Keratinocyte (primary cell): Measurements from ENCODE around the gene SMIM11. TPM values are rescaled to one million over a fixed set of nuclear protein-coding genes. Genes with fewer than 3 reads are reported as not detected.
"Not testable (repeated sequence)": the region's sequence is repeated elsewhere in the genome, so short reads cannot be mapped to it uniquely, and the experiment has no call there.

Source experiments
- DNase-seq: peaks from one replicate; pipeline ENCODE4 v3.0.0-alpha.2; 2011; ENCODE audit warnings: low read depth, missing footprints, low spot score
- FAIRE-seq: peaks from 2 replicates; lab custom pipeline; 2011; peaks lifted over from hg19 to GRCh38; lab: Jason Lieb, UNC
- H2AFZ ChIP-seq: 2 replicates; pipeline ENCODE4 v1.6.0; 2012; ENCODE audit warnings: low read length, control low read depth, inconsistent platforms; ENCODE audit not compliant: control insufficient read depth
- H3K27ac ChIP-seq: 2 replicates; pipeline ENCODE4 v1.5.1; 2011; ENCODE audit warnings: low read length; ENCODE audit not compliant: control insufficient read depth, insufficient read depth
- H3K27me3 ChIP-seq: 3 replicates; pipeline ENCODE4 v1.6.0; 2011; ENCODE audit warnings: low read length; ENCODE audit not compliant: control insufficient read depth, insufficient read depth; ENCODE audit errors: extremely low read depth
- H3K36me3 ChIP-seq, 2 experiments: 2 replicates in 1 of 2; 3 replicates in 1 of 2; pipeline ENCODE4 v1.5.1; 2011; ENCODE audit warnings: low read length in 2 of 2, mild to moderate bottlenecking in 1 of 2; ENCODE audit not compliant: control insufficient read depth in 2 of 2, insufficient read depth in 2 of 2; ENCODE audit errors: extremely low read depth in 1 of 2
- H3K4me1 ChIP-seq: 3 replicates; pipeline ENCODE4 v1.5.1; 2011; ENCODE audit warnings: low read length; ENCODE audit not compliant: control insufficient read depth, insufficient read depth; ENCODE audit errors: extremely low read depth
- H3K4me2 ChIP-seq: 3 replicates; pipeline ENCODE4 v1.6.0; 2011; ENCODE audit warnings: low read depth, low read length; ENCODE audit not compliant: control insufficient read depth, insufficient read depth; ENCODE audit errors: extremely low read depth
- H3K4me3 ChIP-seq, 3 experiments: fragments of 200-600 bp in 1 of 3; sonication (generic) in 1 of 3; 2 replicates in 2 of 3; 3 replicates in 1 of 3; pipeline ENCODE4 v1.5.1; 2011 to 2016; ENCODE audit warnings: low read length in 3 of 3, mild to moderate bottlenecking in 3 of 3, control low read depth in 2 of 3, inconsistent platforms in 1 of 3, low read depth in 1 of 3, mixed read lengths in 1 of 3, mixed run types in 1 of 3, moderate library complexity in 1 of 3; ENCODE audit not compliant: control insufficient read depth in 2 of 3, insufficient read depth in 2 of 3; ENCODE audit errors: extremely low read depth in 1 of 3
- H3K79me2 ChIP-seq: 2 replicates; pipeline ENCODE4 v1.6.0; 2012; ENCODE audit warnings: low read length; ENCODE audit not compliant: control insufficient read depth, insufficient read depth
- H3K9ac ChIP-seq: 3 replicates; pipeline ENCODE4 v1.6.0; 2011; ENCODE audit warnings: low read length; ENCODE audit not compliant: control insufficient read depth, insufficient read depth; ENCODE audit errors: extremely low read depth
- H3K9me1 ChIP-seq: 3 replicates; pipeline ENCODE4 v1.6.0; 2011; ENCODE audit warnings: low read length; ENCODE audit not compliant: control insufficient read depth, insufficient read depth; ENCODE audit errors: extremely low read depth
- H3K9me3 ChIP-seq: 2 replicates; pipeline ENCODE4 v1.5.1; 2012; ENCODE audit warnings: low read depth, low read length; ENCODE audit not compliant: control insufficient read depth
- H4K20me1 ChIP-seq: 3 replicates; pipeline ENCODE4 v1.6.0; 2011; ENCODE audit warnings: low read length; ENCODE audit not compliant: control insufficient read depth, insufficient read depth; ENCODE audit errors: extremely low read depth
- CTCF ChIP-seq, 3 experiments: IDR thresholded peaks in 1 of 3; conservative IDR thresholded peaks in 1 of 3; optimal IDR thresholded peaks in 1 of 3; 2 replicates in 2 of 3; 3 replicates in 1 of 3; pipeline versions ENCODE3 to v1.5.1; 2011; ENCODE audit warnings: low read length in 3 of 3, mild to moderate bottlenecking in 3 of 3, moderate library complexity in 2 of 3, control low read depth in 1 of 3, inconsistent platforms in 1 of 3; ENCODE audit not compliant: insufficient read depth in 2 of 3; ENCODE audit errors: extremely low read depth in 1 of 3
- EZH2 ChIP-seq: IDR thresholded peaks from one replicate; pipeline ENCODE4 v1.6.1; 2012; ENCODE audit warnings: inconsistent platforms, mild to moderate bottlenecking, low read length, moderate library complexity
- dilution Hi-C: fragments of 300-500 bp; cut with MboI; formaldehyde crosslinking; loops from one replicate; pipeline ENCODE4 v1.7.0; 2020; ENCODE audit warnings: low sequenced_read_pairs; ENCODE audit not compliant: extremely low pct_ligation_motif_present
- polyA plus RNA-seq, 5 experiments: library from polyadenylated mRNA; depleted of rRNA in 3 of 5; stranded (reverse) in 3 of 5; stranded (forward) in 1 of 5; unstranded in 1 of 5; fragments of >200 nt; gene quantifications; 1 replicate in 1 of 5; 2 replicates in 3 of 5; 3 replicates in 1 of 5; pipeline versions ENCODE4 v1.2.1 to v1.2.3, GENCODE V29; 2011 to 2012; ENCODE audit warnings: missing spikeins in 2 of 5, low read depth in 1 of 5, low replicate concordance in 1 of 5

The SMIM11 gene
- polyA plus RNA-seq, 1 donor (not counting 4 experiments of a cell fraction or from before 2014, with no cell fraction given) = 2.7 TPM

GRCh38 chr21:34372321-34372720 is 3.0 kb upstream of the SMIM11 start:
- H3K27ac ChIP-seq = no peak overlapping the region
- no peak overlapping the region for H3K4me3 ChIP-seq
- no peak for DNase-seq
- no peaks in the 10 kb centered on the region for H3K79me2 ChIP-seq
- dilution Hi-C loops = no loop called here
- no peaks in the 10 kb centered on the region for H3K27me3 ChIP-seq
- no peak overlapping the region for H3K4me2 ChIP-seq
- H4K20me1 ChIP-seq = no peaks in the 10 kb centered on the region
- H3K4me1 ChIP-seq = no peaks in the 10 kb centered on the region
- no peaks in the 10 kb centered on the region for H3K36me3 ChIP-seq
- no peak for FAIRE-seq
- H2AFZ ChIP-seq = no peak overlapping the region
- H3K9me1 ChIP-seq = no peaks in the 10 kb centered on the region
- TF ChIP-seq CTCF (optimal IDR thresholded peaks at IDR 0.05 in 1 of 3, IDR thresholded peaks at IDR 0.05 in 1 of 3, conservative IDR thresholded peaks at IDR 0.05 in 1 of 3; ENCODE audit: extremely low read depth in 1 of 3, insufficient read depth in 2 of 3, low read length in 3 of 3) (no peak), EZH2 (no peak)
- H3K9ac ChIP-seq = no peak overlapping the region
- H3K9me3 ChIP-seq = no peaks in the 10 kb centered on the region

GRCh38 chr21:34374462-34374861 is 845 bp upstream of the SMIM11 start:
- FAIRE-seq, H2AFZ ChIP-seq, H3K9me3 ChIP-seq, H4K20me1 ChIP-seq, H3K27me3 ChIP-seq, H3K9me1 ChIP-seq, H3K27ac ChIP-seq, dilution Hi-C loops, H3K79me2 ChIP-seq, H3K4me2 ChIP-seq, DNase-seq, H3K4me3 ChIP-seq, H3K4me1 ChIP-seq, H3K9ac ChIP-seq, H3K36me3 ChIP-seq: not testable (repeated sequence)

- H3K79me2 ChIP-seq, H3K9me3 ChIP-seq, H3K4me3 ChIP-seq, H3K9me1 ChIP-seq, H3K27me3 ChIP-seq, H3K4me2 ChIP-seq, H2AFZ ChIP-seq, dilution Hi-C loops, H3K36me3 ChIP-seq, DNase-seq, FAIRE-seq, H4K20me1 ChIP-seq, H3K4me1 ChIP-seq, H3K9ac ChIP-seq, H3K27ac ChIP-seq: not testable (repeated sequence)
Observed at GRCh38 chr21:34375619-34375972, 289 bp downstream of the SMIM11 start.

- FAIRE-seq = peak; percentile 88
- H2AFZ ChIP-seq, H4K20me1 ChIP-seq, H3K4me2 ChIP-seq, DNase-seq, dilution Hi-C loops, H3K4me1 ChIP-seq, H3K4me3 ChIP-seq, H3K9ac ChIP-seq, H3K27me3 ChIP-seq, H3K9me1 ChIP-seq, H3K27ac ChIP-seq, H3K9me3 ChIP-seq, H3K36me3 ChIP-seq, H3K79me2 ChIP-seq: not testable (repeated sequence)
Observed at GRCh38 chr21:34383138-34383537, 7.8 kb downstream of the SMIM11 start.
